ENCODE data around the gene CAPN8. TPM values are rescaled to one million over a fixed set of nuclear protein-coding genes. Genes with fewer than 3 reads are reported as not detected.

The CAPN8 gene
- total RNA-seq, 1 donor from 2014 or later: not detected

DNA sequence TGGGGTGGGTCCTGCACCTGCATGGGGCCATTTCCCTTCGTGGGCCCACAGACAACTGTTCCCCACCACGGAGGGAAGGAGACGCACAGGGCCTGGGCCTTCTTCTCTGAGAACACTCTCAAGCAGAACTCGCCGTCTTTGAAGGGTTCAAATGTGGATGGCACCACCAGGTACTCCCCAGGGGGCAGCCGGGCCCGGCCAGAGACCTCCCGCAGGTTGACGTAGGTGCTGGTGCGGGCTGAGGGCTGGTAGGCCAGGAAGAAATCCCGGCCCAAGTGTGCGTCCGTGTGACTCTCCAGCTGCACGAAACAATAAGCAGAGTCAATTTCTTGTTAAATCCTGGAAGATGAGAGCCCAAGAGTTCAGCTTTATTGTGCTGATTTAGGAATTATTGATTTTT is 56.4 kb downstream of the CAPN8 start:
- Histone ChIP-seq H3K4me1 (no peaks in the 10 kb centered on the region), H3K4me3 (no peak overlapping the region), H3K9me3 (no peaks in the 10 kb centered on the region), H3K27ac (no peak overlapping the region), H3K36me3 (no peaks in the 10 kb centered on the region), H3K27me3 (no peaks in the 10 kb centered on the region)
- no peak for TF ChIP-seq CTCF (IDR thresholded peaks at IDR 0.05)
- intact Hi-C loops (cut with DNase I): no loop called here
- no peak for DNase-seq (ENCODE audit: low spot score in 2 of 2)

GRCh38 chr1:223558512-223558911 is 107.0 kb downstream of the CAPN8 start:
- Histone ChIP-seq H3K4me3 (no peak overlapping the region), H3K9me3 (no peaks in the 10 kb centered on the region), H3K27me3 (no peaks in the 10 kb centered on the region), H3K36me3 (no peaks in the 10 kb centered on the region), H3K27ac (no peak overlapping the region), H3K4me1 (no peaks in the 10 kb centered on the region)
- intact Hi-C loops (cut with DNase I): no loop called here
- no peak for TF ChIP-seq CTCF (IDR thresholded peaks at IDR 0.05)
- DNase-seq (ENCODE audit: low spot score in 2 of 2): no peak

DNA sequence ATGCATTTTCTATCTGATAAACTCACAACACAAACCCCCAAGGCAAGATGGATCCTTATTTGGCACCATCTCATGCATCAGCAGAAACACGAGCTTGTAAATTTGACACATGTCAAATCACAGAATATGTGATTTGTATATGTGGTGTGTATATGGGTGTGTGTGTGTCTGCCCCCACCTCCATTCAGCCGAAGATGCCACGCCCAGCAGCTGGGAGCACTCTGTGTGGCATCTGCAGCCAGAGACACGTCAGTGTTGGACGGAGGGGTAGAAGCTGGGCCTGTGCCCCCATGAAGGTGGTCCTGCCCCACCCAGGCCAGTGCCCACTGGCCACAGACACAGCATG is 108.4 kb downstream of the CAPN8 start:
- H3K27ac ChIP-seq: no peak overlapping the region
- no peaks in the 10 kb centered on the region for H3K9me3 ChIP-seq
- H3K4me3 ChIP-seq: no peak overlapping the region
- no peaks in the 10 kb centered on the region for H3K36me3 ChIP-seq
- no peak for DNase-seq (ENCODE audit: low spot score in 2 of 2)
- TF ChIP-seq CTCF (IDR thresholded peaks at IDR 0.05): no peak
- H3K27me3 ChIP-seq: no peaks in the 10 kb centered on the region
- intact Hi-C loops (cut with DNase I): no loop called here
- H3K4me1 ChIP-seq: no peaks in the 10 kb centered on the region

DNA sequence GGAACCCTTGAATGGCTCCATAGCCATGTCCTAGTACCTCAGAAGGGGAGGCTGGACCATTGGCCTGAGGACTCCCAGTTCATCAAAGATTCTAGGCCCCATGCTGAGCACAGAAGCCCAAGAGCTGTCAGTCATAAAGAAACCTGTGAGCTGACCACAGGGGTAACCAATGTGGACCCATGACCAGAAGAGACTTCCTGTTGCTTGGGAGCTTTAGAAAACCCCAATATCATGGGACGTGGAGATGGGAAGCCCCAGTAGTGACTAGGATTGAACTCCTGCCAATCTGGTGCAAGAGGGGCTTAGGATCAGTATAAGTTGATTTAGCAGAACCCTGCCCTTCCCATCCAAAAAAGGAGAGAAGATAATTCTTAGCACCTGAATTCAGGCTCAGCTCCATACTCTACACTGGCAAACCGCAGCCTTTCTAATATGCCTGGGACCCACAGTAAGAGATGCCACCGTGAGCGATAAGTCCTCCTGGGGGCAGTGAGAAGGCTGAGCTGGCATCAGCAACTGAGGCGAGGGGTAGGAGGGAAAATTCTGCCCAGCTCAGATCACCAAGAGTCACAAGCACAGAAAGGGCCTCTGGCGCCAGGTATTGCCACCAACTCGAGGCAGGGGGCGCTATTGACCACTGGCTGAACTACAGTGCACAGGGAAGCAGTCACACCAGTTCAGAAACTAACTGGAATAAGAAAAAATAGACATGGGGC is 108.9 kb downstream of the CAPN8 start:
- Histone ChIP-seq H3K36me3 (no peaks in the 10 kb centered on the region), H3K4me1 (no peaks in the 10 kb centered on the region), H3K9me3 (no peaks in the 10 kb centered on the region), H3K27me3 (no peaks in the 10 kb centered on the region), H3K4me3 (no peak overlapping the region), H3K27ac (no peak overlapping the region)
- TF ChIP-seq CTCF (IDR thresholded peaks at IDR 0.05): no peak
- intact Hi-C loops (cut with DNase I): no loop called here
- DNase-seq (ENCODE audit: low spot score in 2 of 2): no peak

- TF ChIP-seq CTCF (IDR thresholded peaks at IDR 0.05): no peak
- H3K9me3 ChIP-seq: no peaks in the 10 kb centered on the region
- H3K27ac ChIP-seq: no peak overlapping the region
- no peak overlapping the region for H3K4me3 ChIP-seq
- H3K36me3 ChIP-seq: no peaks in the 10 kb centered on the region
- DNase-seq (ENCODE audit: low spot score in 2 of 2): no peak
- H3K4me1 ChIP-seq: no peaks in the 10 kb centered on the region
- H3K27me3 ChIP-seq: no peaks in the 10 kb centered on the region
- intact Hi-C loops (cut with DNase I): no loop called here
Measured at GRCh38 chr1:223553957-223554356, 111.5 kb downstream of the CAPN8 start.

GRCh38 chr1:223551610-223552009 is 113.9 kb downstream of the CAPN8 start:
- Histone ChIP-seq H3K27me3 (no peaks in the 10 kb centered on the region), H3K9me3 (no peaks in the 10 kb centered on the region), H3K4me3 (no peak overlapping the region), H3K27ac (no peak overlapping the region), H3K36me3 (no peaks in the 10 kb centered on the region), H3K4me1 (no peaks in the 10 kb centered on the region)
- intact Hi-C loops (cut with DNase I): no loop called here
- no peak for TF ChIP-seq CTCF (IDR thresholded peaks at IDR 0.05)
- DNase-seq (ENCODE audit: low spot score in 2 of 2): no peak
